AML-193 (cell line): ENCODE measurements around the gene SFRP4.

Source experiments
- DNase-seq, 2 experiments: peaks; one replicate each; lab custom pipeline; 2025; lab: John Stamatoyannopoulos, UW

Gene SFRP4

DNA sequence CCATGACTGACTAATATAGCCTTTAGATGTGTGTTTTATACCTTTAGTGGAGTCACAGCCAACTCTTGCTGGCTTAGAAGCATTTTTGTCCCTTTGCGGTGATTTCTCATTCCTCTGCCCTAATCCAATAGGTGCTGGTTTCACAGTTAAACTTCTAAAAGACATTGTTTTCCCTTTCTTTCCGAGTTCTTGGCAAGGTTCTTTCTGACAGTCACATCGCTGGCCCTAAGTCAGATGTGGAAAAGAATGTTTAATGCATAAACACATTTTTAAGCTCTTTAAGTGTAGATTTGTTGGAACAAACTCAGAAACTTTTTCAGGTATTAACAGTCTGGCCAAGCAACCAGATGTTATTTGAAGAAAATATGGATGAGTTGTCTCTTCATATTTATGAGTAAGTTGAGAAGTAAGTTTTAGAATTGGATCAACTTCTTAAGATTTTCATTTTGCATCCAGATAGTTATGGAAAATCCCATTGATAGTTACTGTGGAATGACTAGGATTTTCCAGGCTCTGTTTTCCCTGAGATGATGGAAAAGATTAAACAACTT, 7.9 kb upstream of the SFRP4 start:
- DNase-seq: no peak

DNA sequence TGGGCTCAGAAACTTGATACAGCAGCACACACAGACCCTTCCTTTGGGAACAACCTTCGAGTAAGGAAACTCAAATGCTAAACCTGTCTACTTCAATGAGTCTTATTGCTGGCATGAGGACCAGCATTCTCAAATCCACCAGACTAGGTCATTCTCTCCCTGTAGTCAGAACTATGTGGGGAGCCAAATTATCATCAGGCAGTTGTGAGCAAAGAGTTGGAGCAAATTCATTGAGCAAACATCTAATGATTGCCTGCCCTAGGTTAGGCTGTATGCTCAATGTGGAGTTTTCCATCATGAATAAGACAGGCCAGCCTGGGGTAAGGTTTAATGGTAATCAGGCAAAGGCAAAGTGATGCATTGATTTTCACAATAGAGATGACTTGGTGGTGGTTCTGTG, 7.4 kb upstream of the SFRP4 start:
- DNase-seq: no peak

DNA sequence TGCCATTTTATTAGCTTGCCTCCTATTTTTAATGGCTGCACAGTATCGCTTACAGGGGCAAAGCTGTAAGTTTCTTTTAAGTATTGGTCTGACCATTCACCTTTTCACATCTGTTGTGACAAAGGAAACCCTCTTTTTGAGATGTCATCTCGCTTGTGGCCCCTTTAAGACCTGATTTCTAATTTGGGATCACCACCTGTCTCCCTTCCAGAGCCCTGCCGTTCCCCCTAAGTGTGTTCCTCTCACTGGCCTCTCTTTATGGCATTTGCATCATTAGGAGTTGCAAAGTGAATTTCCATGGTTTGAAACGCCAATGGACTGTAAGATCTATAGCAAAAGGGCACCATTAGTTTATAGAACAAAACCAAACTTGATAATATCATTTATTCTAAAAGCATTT, 5.3 kb upstream of the SFRP4 start:
- no peak for DNase-seq

DNA sequence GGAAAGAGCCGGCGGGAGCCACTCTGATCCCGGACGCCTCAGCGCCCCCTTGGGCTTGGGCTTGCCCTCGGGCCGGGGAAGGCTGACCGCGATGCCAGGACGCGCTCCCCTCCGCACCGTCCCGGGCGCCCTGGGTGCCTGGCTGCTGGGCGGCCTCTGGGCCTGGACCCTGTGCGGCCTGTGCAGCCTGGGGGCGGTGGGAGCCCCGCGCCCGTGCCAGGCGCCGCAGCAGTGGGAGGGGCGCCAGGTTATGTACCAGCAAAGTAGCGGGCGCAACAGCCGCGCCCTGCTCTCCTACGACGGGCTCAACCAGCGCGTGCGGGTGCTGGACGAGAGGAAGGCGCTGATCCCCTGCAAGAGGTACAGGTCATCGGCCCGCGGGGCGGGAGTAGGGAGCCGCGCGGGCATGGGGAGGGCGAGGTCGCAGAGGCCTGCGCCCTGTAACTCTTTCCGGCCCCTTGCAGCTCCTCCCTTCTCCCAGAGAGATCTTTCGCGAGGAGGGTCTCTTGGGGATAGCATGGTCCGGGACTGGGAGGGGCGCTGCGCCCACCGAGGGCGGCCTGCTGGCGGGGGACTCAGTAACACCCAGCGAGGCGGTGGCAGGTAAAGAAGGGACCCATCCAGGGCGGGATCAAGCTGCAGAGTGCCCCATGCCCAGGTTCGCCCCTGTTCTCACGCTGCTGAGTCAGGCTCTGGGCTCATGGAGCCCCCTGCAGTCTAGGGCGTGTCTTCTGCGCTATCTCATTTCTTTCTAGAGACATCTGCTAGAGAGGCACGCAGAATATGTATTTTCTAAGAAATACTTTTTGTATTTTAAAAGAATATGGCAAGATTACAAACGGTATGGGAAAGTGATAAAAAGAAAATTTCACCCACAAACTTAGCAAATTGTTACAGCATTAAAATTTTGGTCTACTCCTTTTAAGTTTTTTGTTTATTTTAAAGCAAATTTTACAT, 4.5 kb upstream of the SFRP4 start:
- peak; percentile 44 to 61 for DNase-seq

DNA sequence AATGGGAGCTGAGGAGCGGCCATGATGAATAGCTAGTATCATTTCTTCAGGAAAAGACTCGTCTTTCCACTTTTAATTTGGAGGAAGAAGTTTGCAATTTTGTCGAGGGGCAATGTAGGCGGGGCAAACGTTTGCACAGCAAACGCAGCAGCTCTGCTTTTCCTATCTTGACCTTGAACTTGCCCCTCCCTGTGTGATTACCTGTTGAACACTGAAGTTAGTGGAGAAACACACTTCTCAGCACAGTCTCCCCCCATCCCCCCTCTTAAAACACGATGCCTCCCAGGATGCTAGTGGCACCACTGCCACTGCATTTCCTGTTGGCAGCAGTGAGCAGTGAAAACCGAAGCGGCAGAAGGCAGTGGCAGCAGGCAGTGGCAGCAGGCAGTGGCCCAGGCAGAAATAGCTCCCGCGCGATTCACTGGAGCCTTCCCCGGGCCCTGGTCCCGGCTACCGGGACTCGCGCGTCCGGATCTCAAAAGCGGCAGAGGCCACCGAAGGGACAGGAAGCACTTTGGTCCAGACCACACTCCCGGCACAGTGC, 3.8 kb upstream of the SFRP4 start, which contains the start of gene EPDR1:
TSS of gene EPDR1 (plus strand) at position 336 of the 544 bp plus-strand sequence. CDS start 300 bp downstream, outside the sequence.
- DNase-seq: peak; percentile 76 to 82

DNA sequence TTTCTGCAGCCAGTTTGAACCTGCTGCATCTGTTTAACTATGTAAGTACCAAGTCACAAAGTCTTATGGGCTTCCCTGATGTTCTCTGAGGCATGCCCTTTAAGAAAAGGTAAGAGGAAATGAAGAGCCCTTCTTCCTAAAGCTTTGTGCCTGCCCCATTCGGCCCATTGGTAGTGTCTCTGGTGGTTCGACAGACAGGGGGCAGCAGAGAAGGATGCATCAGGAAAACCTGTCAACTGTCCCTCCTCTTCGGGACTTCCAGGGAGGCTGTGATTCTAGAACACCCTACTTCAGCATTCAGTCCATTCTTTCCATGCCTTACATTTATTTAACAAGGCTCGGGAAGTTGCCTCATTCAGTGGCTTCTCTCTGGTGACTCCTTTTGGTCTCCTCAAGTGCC, 1.9 kb upstream of the SFRP4 start:
- no peak for DNase-seq

DNA sequence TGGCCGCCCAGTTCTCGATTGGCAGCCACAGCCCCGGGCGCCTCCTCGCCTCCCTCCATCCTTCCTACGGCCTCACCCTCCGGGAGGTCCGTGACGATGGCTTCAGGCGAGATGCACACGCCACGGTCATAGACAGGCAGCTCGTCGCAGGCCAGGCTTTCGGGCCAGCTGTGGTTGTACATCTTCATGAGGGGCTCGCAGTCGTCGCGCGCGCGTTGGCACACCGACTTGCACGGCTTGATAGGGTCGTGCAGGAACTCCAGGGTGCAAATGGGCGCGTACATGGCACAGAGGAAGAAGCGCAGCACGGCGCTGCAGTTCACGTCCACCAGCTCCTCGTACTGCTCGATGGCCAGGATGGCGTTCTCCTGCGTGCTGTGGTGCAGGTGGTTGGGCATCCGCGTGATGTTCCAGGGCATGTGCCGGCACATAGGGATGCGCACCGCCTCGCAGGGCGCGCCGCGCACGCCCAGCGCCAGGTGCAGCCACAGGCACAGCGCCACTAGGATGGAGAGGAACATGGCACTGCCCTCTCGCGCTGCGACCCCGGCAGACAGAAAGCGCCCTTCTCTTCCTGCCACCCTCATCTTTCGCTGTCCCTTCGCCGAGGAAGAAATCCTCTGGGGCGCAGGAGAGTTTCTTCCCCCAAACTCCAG, 472 bp downstream of the SFRP4 start:
- DNase-seq: no peak

DNA sequence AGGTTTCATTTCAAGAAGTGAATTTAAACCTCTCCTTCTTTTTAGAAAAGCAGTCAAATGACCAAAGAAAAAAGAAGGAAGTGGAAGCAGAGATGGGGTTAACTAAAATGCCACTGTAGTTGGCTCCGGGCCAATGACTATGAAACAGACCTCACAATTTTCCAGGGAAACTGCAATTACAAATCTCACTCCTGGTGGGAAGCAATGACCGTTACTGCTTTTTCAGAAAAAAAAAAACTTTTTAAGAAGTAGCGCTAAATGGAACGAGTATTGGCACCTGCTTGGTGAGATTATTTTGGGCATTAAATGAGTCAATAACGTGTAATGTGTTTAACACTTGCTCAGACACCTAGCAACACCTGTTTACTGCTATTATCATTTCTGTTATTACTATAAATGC, 1.2 kb downstream of the SFRP4 start:
- DNase-seq: peak; percentile 37 to 58

DNA sequence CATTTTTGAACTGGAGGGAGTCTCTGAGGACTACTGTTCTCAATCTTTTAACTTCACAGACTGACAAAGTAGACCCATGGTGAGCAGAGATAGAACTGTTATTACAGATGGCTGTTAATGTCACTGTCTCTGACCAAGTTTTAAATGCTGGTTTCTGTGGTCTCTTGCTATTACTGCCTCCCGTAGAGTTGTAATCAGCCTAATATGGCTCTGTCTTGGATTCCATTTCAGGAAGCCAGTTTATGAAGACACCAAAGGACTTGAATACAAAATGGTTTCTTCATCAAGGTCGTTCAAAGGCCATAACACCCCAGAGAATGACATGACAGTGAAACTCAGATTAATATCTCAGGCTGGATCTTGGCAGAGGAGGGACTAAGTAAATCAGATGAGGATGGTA, 3.9 kb downstream of the SFRP4 start:
- no peak for DNase-seq

DNA sequence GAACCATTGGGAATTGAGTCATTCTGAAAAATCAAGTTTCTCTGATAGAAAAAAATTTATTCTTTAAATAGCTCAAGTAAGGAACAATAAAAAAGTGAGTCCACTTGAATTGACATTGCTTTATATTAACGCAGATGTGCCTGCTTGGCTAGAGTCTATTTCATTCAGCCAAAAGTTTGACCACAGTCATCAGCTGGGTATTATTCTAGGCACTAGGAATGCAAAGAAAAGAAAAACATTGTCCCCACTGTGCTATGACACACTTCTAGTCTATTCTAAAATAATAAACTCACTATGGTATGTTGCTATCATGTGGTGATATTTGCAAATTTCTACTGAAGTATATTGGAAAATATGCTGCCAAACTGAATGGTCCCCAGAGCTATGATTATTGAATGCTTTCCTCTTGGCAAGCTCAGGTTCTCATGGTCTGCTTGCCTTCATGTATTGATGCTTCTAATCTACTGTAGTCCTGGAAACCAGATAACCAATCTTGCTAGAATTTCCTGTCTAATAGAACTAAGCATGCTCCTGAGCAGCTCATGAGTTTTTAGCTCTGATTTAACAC, 8.3 kb downstream of the SFRP4 start:
- no peak for DNase-seq

DNA sequence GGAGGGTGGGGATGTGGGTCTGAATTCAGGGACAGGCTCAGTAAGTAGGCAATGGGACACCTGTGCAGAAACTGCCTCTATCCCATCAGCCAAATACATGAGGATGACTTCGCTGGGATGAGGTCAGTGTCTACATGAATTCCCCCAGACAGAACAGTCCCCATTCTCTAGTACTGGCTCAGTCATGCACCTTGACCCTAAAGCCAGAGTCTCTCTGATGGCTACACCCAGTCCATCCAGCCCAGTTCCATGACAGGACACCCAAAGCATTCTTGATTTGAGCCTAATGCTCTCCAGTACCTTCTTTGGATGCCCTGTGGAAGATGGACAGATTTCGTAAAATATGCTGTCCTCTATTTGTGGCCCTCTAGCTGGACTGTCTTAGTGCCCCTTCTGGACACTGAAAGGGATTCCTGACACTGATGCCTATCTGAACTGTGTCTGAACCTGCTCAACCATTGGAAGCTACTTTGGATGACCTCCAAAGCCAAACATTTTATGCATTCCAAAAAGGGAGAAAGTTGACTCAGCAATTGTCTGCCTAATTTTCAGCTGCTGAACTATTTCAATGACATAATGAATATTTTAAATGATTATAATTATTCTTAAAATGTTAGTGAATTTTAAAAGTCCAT, 14.6 kb downstream of the SFRP4 start:
- no peak for DNase-seq

DNA sequence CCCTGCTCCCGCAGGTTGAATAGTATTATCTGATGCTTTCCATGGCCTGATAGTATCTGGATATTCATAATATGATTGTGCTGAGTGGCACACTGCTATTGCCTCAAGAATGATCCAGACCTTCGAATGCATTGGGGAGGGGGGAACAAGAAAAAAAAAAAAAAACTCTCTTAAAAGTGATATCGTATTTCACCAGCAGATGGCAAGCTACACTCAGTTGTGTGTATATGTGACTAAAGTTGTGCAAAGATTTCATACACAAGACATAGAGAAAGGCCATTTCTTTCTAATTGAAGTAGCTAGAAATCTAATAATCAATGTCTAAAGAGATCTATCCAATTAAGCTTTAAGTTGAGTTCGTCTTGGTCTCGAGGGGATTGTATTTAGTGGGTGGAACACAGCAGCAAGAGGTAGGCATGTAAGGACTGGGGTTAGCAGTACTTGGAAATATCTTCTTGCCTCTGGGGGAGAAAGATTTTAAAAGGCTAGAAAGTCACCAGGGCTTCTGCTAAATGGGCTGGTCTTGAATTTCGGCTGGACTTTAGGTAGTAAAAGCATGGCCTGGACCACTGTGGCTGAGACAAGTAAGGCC, 15.3 kb downstream of the SFRP4 start:
- peak; percentile 38 for DNase-seq

DNA sequence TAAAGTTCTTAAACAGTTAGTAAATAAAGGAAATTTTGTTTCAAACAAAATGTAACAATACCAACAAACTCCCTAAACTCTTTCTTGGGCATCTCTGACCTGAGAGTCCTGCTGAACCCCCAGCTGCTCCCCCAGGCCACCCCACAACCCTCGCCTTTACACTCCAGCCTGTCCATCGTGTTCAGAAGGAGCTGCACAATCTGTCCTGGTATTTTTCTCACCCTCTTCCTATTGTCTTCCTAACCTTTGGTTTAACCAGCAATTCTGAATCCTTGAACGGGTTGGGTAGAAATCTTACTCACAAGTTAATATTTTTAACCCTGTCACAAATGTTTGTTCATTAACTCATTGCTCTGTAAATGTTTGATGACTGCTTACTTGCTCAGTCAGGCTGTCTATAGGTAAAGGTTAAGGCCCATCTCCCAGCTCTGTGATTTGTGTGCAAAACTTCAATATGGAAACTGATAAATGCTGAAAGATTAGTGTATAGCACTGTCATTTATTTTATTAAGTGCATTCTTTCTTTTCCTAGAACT, 16.8 kb downstream of the SFRP4 start:
- DNase-seq: no peak

DNA sequence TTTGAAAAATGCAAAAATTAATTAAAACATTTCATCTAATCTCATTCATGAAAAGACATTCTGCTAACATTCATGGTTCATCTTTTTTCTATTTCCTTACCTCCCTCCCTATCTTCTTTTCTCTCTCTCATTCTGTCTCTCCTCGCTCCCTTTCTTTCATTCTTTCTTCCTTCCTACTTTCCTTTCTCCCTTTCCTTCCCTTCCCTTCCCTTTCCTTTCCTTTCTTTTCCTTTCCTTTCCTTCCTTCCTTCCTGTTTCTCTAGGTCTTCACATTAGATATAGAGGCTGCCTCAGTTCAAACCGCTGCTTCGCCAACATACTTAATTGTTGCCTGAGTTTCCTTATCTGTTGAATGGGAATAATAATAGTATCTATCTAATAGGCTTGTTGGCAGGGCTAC, 21.9 kb downstream of the SFRP4 start:
- DNase-seq: no peak

DNA sequence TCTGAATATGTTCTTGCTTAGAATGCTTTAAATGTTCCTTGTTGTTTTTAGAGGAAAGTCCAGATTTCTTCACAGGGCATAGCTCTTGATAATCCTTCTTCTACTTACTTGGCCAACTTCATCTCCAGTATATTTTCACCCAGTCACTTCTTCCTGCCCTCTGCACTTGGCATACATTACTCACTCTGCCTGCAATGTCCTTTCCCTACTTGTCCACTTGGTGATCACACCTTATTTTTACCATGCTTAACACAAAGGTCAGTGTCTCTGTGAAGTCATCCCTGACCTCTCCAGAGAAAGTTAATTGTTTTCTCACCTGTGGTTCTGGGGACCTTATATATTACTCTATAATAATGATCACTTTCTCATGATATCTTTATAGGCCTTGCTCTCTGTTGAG, 23.3 kb downstream of the SFRP4 start:
- DNase-seq: no peak

DNA sequence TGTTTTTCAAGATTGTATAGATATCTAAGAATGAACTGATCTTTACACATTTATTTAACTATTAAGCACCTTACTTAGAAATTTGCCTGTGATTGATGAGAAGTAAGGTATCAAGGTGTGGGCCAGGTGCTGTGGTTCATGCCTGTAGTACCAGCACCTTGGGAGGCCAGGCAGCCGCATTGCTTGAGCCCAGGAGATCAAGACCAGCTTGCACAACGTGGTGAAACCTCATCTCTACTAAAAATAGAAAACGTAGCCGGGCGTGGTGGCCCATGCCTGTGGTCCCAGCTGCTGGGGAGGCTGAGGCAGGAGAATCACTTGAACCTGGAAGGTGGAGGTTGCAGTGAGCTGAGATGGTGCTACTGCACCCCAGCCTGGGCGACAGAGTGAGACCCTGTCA, 34.5 kb downstream of the SFRP4 start:
- DNase-seq: no peak
